Dermis blood vessel endothelial cell (primary cell): ENCODE results near the gene DLX1. TPM values are rescaled to one million over a fixed set of nuclear protein-coding genes. Genes with fewer than 3 reads are reported as not detected.
A peak's percentile ranks its signal among the peaks of the same experiment; 100 is the strongest.
"Not testable (repeated sequence)": the region's sequence is repeated elsewhere in the genome, so short reads cannot be mapped to it uniquely, and the experiment has no call there.

ENCODE experiments used
- DNase-seq: peaks from one replicate; pipeline ENCODE4 v3.0.0; 2010
- total RNA-seq: library from RNA; depleted of rRNA; stranded (reverse); fragments of >200 nt; gene quantifications from 2 replicates; pipeline ENCODE4 v1.2.3, GENCODE V29; 2014

DLX1 gene
- not detected in 2 replicates for total RNA-seq

GRCh38 chr2:172085460-172086159, at the start of gene DLX1:
Gene DLX1, plus strand, starts transcription at chr2:172085507. Its CDS starts 171 bp downstream, at chr2:172085678.
- no peak for DNase-seq

GRCh38 chr2:172038121-172038520, 47.2 kb upstream of the DLX1 start:
- no peak for DNase-seq

- DNase-seq, result no peak
Measured at GRCh38 chr2:172038604-172039003, 46.7 kb upstream of the DLX1 start.

- DNase-seq, result no peak
Measured at GRCh38 chr2:172039011-172039704, 46.1 kb upstream of the DLX1 start.

GRCh38 chr2:172040311-172040710, 45.0 kb upstream of the DLX1 start:
- DNase-seq, result no peak

- no peak for DNase-seq
Measured at GRCh38 chr2:172046080-172046678, 39.1 kb upstream of the DLX1 start.

GRCh38 chr2:172046866-172047565, 38.3 kb upstream of the DLX1 start:
- DNase-seq, result no peak

- no peak for DNase-seq
Measured at GRCh38 chr2:172047566-172048507, 37.5 kb upstream of the DLX1 start.

- no peak for DNase-seq
Measured at GRCh38 chr2:172048508-172049503, 36.5 kb upstream of the DLX1 start.

- no peak for DNase-seq
Measured at GRCh38 chr2:172049567-172050120, 35.7 kb upstream of the DLX1 start.

- DNase-seq, result no peak
Measured at GRCh38 chr2:172050479-172051125, 34.7 kb upstream of the DLX1 start.

GRCh38 chr2:172052000-172052983, 33.0 kb upstream of the DLX1 start:
- peak; percentile 78 for DNase-seq

- no peak for DNase-seq
Measured at GRCh38 chr2:172053486-172053885, 31.8 kb upstream of the DLX1 start.

GRCh38 chr2:172056293-172056692, 29.0 kb upstream of the DLX1 start:
- DNase-seq, result no peak

- no peak for DNase-seq
Measured at GRCh38 chr2:172058660-172059059, 26.6 kb upstream of the DLX1 start.

GRCh38 chr2:172060118-172060517, 25.2 kb upstream of the DLX1 start:
- not testable (repeated sequence) for DNase-seq

- DNase-seq, result no peak
Measured at GRCh38 chr2:172062402-172063004, 22.8 kb upstream of the DLX1 start.

GRCh38 chr2:172063446-172063845, 21.9 kb upstream of the DLX1 start:
- DNase-seq, result no peak
